Measurements from ENCODE around the gene UMOD.

UMOD gene

DNA sequence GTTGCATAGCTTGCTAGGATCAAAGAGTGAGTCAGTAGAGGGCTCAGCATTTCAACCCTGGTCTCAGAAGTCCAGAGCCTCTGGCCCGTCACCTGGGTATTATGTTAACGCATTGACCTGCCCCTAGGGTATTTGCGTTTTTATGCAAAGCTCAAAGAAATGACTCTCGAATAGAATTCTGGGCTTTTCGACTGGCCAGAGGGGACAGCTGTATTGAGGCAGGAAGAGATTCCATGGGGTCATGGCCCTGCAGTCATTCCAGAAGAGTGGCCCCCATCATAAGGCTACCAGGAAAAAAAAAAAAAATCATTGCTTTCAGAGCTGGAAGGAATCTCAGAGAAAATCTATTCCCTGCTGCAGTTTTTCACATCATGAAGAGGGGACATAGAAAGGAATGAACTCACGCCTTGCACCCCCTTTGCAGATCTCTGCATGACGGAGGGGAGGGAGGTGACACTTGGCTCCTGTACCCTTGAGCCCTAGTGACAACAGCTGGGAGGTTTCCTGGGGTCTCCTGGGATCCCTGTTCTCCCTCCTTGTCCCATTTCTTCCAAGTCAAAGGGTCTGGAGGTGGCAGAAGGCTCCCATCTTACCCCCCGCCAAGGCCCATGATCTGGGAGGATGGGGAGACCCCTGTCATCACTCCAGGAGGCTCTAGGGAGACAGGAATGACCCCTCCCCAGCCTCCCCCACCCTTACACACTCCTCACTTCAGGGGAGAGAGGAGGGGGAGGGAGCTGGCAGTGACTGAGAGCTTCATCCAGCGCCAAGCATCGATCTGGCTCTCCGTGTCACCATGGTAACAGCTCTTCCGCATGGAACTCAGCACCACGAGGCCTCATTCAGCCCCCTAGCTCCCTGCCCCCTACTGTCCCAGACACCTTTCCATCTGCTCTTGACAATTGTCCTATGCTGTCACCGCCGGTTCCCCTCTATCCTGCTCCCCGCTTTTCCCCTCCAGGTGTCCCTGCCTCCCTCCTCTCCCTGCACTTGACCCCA, 61.0 kb downstream of the UMOD start:
- Mint-ChIP-seq H3K27ac (no peak overlapping the region), H3K27me3 (ENCODE audit: low read depth) (no peaks in the 10 kb centered on the region), H3K4me3 (no peak overlapping the region), H3K9me3 (no peaks in the 10 kb centered on the region), H3K4me1 (ENCODE audit: low read depth) (no peaks in the 10 kb centered on the region), H3K36me3 (ENCODE audit: low read depth) (no peaks in the 10 kb centered on the region)
- no peak for DNase-seq (ENCODE audit: low spot score)

GRCh38 chr16:20289571-20289970, 62.9 kb downstream of the UMOD start:
- H3K9me3 Mint-ChIP-seq = no peaks in the 10 kb centered on the region

DNA sequence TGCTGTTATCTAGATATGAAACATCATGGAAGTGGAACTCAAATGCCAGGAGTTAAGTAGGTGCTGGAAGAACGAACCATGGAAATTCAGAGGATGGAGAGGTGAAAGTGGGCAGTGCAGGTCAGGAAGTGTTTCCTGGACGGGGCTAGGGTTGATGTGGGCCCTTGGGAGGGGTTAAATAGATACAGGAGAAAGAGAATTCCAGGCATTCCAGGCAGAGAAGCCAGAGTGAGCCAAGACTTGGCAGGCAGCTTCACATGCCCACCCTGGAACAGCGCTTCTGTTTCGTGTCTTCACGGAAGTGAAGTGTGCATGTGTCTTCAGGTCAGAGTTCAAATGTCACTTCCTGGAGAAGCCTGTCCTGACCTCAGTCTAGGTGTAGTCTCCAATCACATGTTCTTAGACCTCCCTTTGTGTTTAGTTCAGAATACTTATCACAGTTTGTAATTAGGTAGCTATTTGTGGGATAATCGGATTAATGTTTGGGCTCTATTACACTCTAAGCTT, 66.5 kb downstream of the UMOD start:
- no peak for DNase-seq (ENCODE audit: low spot score)
- Mint-ChIP-seq H3K27ac (no peak overlapping the region), H3K36me3 (ENCODE audit: low read depth) (no peaks in the 10 kb centered on the region), H3K4me1 (ENCODE audit: low read depth) (no peaks in the 10 kb centered on the region), H3K27me3 (ENCODE audit: low read depth) (no peaks in the 10 kb centered on the region), H3K9me3 (no peaks in the 10 kb centered on the region), H3K4me3 (no peak overlapping the region)

More at GRCh38 chr16:20289571-20289970, 62.9 kb downstream of the UMOD start:
- H3K36me3 Mint-ChIP-seq (ENCODE audit: low read depth) = no peaks in the 10 kb centered on the region
- H3K4me3 Mint-ChIP-seq = no peak overlapping the region
- no peaks in the 10 kb centered on the region for H3K27me3 Mint-ChIP-seq (ENCODE audit: low read depth)
- no peak for DNase-seq (ENCODE audit: low spot score)
- no peak overlapping the region for H3K27ac Mint-ChIP-seq
- H3K4me1 Mint-ChIP-seq (ENCODE audit: low read depth) = no peaks in the 10 kb centered on the region

Measured in T-helper 2 cell treated with Interferon-gamma antibody and Interleukin-4, amounts not matched to agents 5 μg/mL and 100 μg/mL, for 36 hours (primary cell).